PC-9 (cell line): ENCODE data around the gene TRIM44. TPM values are rescaled to one million over a fixed set of nuclear protein-coding genes. Genes with fewer than 3 reads are reported as not detected.

Experiments
- BruUV-seq: library from RNA; stranded (reverse); fragments of 400-500 nt; replicated peaks from 2 replicates; lab custom pipeline; 2021; lab: Mats Ljungman, UMichigan
- CTCF ChIA-PET: fragments of 300-600 bp; sonication (Branson Sonifier 250); formaldehyde crosslinking; loops from one replicate; lab custom pipeline; 2022; ENCODE audit warnings: antibody characterized with exemption; lab: Charles Lee
- POLR2A ChIA-PET: fragments of 300-600 bp; sonication (Branson Sonifier 250); formaldehyde crosslinking; loops from one replicate; lab custom pipeline; 2022; ENCODE audit warnings: antibody characterized with exemption; ENCODE audit not compliant: unreplicated experiment; lab: Charles Lee
- DNase-seq, 2 experiments: peaks; one replicate each; pipeline versions ENCODE4 v3.0.0 to v3.0.0-alpha.2; 2015 to 2022; ENCODE audit warnings: mixed read lengths in 1 of 2
- H2AFZ ChIP-seq: fragments of 200-600 bp; sonication (generic); 2 replicates; pipeline ENCODE4 v1.8.1; 2017; ENCODE audit warnings: antibody characterized with exemption
- H3F3A ChIP-seq: fragments of 200-600 bp; sonication (generic); 2 replicates; pipeline ENCODE4 v1.8.1; 2017; ENCODE audit warnings: antibody characterized with exemption, mild to moderate bottlenecking, low read depth; ENCODE audit not compliant: insufficient read depth
- H3K27ac ChIP-seq: fragments of 200-600 bp; sonication (generic); 2 replicates; pipeline ENCODE4 v1.6.1; 2016; ENCODE audit warnings: mixed run types
- H3K27me3 ChIP-seq: fragments of 200-600 bp; sonication (generic); 2 replicates; pipeline ENCODE4 v1.6.1; 2016; ENCODE audit warnings: low read depth, mixed run types; ENCODE audit not compliant: insufficient read depth
- H3K36me3 ChIP-seq: fragments of 200-600 bp; sonication (generic); 2 replicates; pipeline ENCODE4 v1.6.1; 2016; ENCODE audit warnings: low read depth, mixed run types
- H3K4me1 ChIP-seq: fragments of 200-600 bp; sonication (generic); replicated peaks from 2 replicates; pipeline ENCODE4 v1.6.1; 2016; ENCODE audit warnings: mixed run types; ENCODE audit not compliant: insufficient read depth
- H3K4me2 ChIP-seq: fragments of 200-600 bp; sonication (generic); 2 replicates; pipeline ENCODE4 v1.6.1; 2017; ENCODE audit warnings: mixed run types
- H3K4me3 ChIP-seq: fragments of 200-600 bp; sonication (generic); 2 replicates; pipeline ENCODE4 v1.6.1; 2016; ENCODE audit warnings: mixed run types
- H3K79me2 ChIP-seq: fragments of 200-600 bp; sonication (generic); 2 replicates; pipeline ENCODE4 v1.6.1; 2017; ENCODE audit warnings: low read depth, mixed run types
- H3K9me2 ChIP-seq: fragments of 200-600 bp; sonication (generic); 2 replicates; pipeline ENCODE4 v1.8.1; 2017; ENCODE audit warnings: mild to moderate bottlenecking; ENCODE audit not compliant: insufficient read depth
- H3K9me3 ChIP-seq: fragments of 200-600 bp; sonication (generic); 2 replicates; pipeline ENCODE4 v1.8.1; 2016; ENCODE audit warnings: low read depth; ENCODE audit not compliant: insufficient read depth
- H4K20me1 ChIP-seq: fragments of 200-600 bp; sonication (generic); 2 replicates; pipeline ENCODE4 v1.8.1; 2017; ENCODE audit not compliant: insufficient read depth
- EZH2 ChIP-seq: fragments of 200-600 bp; sonication (generic); IDR thresholded peaks from 2 replicates; pipeline ENCODE4 v1.8.0; 2017; ENCODE audit warnings: antibody characterized with exemption, low read depth
- intact Hi-C: fragments of 100-400 bp; cut with micrococcal nuclease; formaldehyde crosslinking; loops from one replicate; pipeline ENCODE4 v1.10.0; 2022; ENCODE audit not compliant: unreplicated experiment
- total RNA-seq: library from RNA; stranded (reverse); gene quantifications from 2 replicates; pipeline ENCODE4 v1.2.3, GENCODE V29; 2021
- TF ChIP-seq, protein P1 (sequence below): fragments of 200-600 bp; sonication (generic); conservative IDR thresholded peaks from 2 replicates; pipeline ENCODE4 v1.6.1; 2017; ENCODE audit warnings: mixed run types, antibody characterized with exemption, mild to moderate bottlenecking, moderate library complexity

TRIM44 gene
- total RNA-seq, 1 experiment from 2014 or later: 100 TPM

- Histone ChIP-seq H3K79me2 (peaks cover 46% of the 10 kb centered on the region), H4K20me1 (peaks cover 9% of the 10 kb centered on the region; the same call in 1 of the 2 replicates), H3K9me3 (no peaks in the 10 kb centered on the region), H3K9me2 (no peaks in the 10 kb centered on the region), H3K27me3 (no peaks in the 10 kb centered on the region), H3F3A (peaks cover 3% of the 10 kb centered on the region; the same call in 1 of the 2 replicates), H3K27ac (no peak overlapping the region), H3K4me3 (no peak overlapping the region), H3K4me2 (no peak overlapping the region), H3K36me3 (no peaks in the 10 kb centered on the region; the same call in 1 of the 2 replicates), H2AFZ (no peak overlapping the region), H3K4me1 (0 out of 2 replicates have a peak, but pooled peaks cover 4% of the 10 kb centered on the region)
- no peak for TF ChIP-seq EZH2
- TF ChIP-seq, protein P1, sequence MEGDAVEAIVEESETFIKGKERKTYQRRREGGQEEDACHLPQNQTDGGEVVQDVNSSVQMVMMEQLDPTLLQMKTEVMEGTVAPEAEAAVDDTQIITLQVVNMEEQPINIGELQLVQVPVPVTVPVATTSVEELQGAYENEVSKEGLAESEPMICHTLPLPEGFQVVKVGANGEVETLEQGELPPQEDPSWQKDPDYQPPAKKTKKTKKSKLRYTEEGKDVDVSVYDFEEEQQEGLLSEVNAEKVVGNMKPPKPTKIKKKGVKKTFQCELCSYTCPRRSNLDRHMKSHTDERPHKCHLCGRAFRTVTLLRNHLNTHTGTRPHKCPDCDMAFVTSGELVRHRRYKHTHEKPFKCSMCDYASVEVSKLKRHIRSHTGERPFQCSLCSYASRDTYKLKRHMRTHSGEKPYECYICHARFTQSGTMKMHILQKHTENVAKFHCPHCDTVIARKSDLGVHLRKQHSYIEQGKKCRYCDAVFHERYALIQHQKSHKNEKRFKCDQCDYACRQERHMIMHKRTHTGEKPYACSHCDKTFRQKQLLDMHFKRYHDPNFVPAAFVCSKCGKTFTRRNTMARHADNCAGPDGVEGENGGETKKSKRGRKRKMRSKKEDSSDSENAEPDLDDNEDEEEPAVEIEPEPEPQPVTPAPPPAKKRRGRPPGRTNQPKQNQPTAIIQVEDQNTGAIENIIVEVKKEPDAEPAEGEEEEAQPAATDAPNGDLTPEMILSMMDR: no peak
- no peak for DNase-seq
- intact Hi-C loops: no loop called here
- no TSS peak for BruUV-seq
- POLR2A ChIA-PET: no interaction called here
- CTCF ChIA-PET: no interaction called here
Measured at GRCh38 chr11:35780951-35781860, 118.6 kb downstream of the TRIM44 start.

DNA sequence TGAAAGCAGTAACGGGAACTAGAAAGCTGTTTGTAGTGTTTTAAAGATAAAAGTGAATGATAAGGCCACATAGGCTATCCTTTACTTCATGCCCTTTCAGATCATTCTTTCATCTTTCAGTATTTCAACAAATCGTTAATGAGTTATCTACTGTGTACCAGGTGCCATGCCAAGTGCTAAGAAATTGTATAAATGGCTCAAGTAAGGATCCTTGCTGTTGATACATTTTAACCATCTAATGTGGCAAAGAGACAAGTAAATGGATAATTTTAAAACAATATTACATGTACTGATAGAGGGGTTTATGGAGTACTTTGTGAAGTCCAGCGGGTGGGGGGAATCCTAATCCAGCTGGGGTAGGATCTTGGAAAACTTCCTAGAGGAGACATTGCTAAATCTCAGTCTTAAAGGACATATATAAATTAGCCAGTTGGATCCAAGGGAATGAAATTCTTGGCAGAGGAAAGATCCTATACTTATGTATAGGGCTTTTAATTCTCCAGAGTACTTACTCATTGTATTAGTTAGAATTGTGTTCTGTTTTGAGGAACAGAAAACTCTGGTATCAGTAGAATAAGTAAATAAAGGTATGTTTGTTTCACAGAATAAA is 119.4 kb downstream of the TRIM44 start:
- no peaks in the 10 kb centered on the region for H3K9me2 ChIP-seq
- H3K4me1 ChIP-seq: 0 out of 2 replicates have a peak, but pooled peaks cover 4% of the 10 kb centered on the region
- peaks cover 9% of the 10 kb centered on the region; the same call in 1 of the 2 replicates for H4K20me1 ChIP-seq
- H3K4me2 ChIP-seq: no peak overlapping the region
- TF ChIP-seq EZH2: no peak
- TF ChIP-seq, protein P1: no peak
- intact Hi-C loops: no loop called here
- no peak overlapping the region for H2AFZ ChIP-seq
- H3K36me3 ChIP-seq: no peaks in the 10 kb centered on the region; the same call in 1 of the 2 replicates
- POLR2A ChIA-PET: no interaction called here
- no peaks in the 10 kb centered on the region for H3K27me3 ChIP-seq
- no peak for DNase-seq
- peaks cover 3% of the 10 kb centered on the region; the same call in 1 of the 2 replicates for H3F3A ChIP-seq
- peaks cover 44% of the 10 kb centered on the region for H3K79me2 ChIP-seq
- H3K4me3 ChIP-seq: no peak overlapping the region
- no TSS peak for BruUV-seq
- no peaks in the 10 kb centered on the region for H3K9me3 ChIP-seq
- CTCF ChIA-PET: interaction anchor here (1.1 kb wide), 1 partner anchor 40 kb away, joined by 6 read pairs; no protein-coding TSS in a partner anchor
- no peak overlapping the region for H3K27ac ChIP-seq

GRCh38 chr11:35783809-35784208 is 121.2 kb downstream of the TRIM44 start:
- CTCF ChIA-PET: no interaction called here

More at GRCh38 chr11:35783809-35784208, 121.2 kb downstream of the TRIM44 start:
- Histone ChIP-seq H3K36me3 (no peaks in the 10 kb centered on the region; the same call in 1 of the 2 replicates), H3K9me2 (no peaks in the 10 kb centered on the region), H3K79me2 (peaks cover 36% of the 10 kb centered on the region), H3K4me1 (0 out of 2 replicates have a peak, but pooled peaks cover 4% of the 10 kb centered on the region), H3K4me3 (no peak overlapping the region), H2AFZ (no peak overlapping the region), H3K27ac (no peak overlapping the region), H3K4me2 (no peak overlapping the region), H4K20me1 (peaks cover 9% of the 10 kb centered on the region; the same call in 1 of the 2 replicates), H3F3A (peaks cover 3% of the 10 kb centered on the region; the same call in 1 of the 2 replicates), H3K27me3 (no peaks in the 10 kb centered on the region), H3K9me3 (no peaks in the 10 kb centered on the region)
- TF ChIP-seq, protein P1: no peak
- no peak for TF ChIP-seq EZH2
- intact Hi-C loops: no loop called here
- no peak for DNase-seq
- BruUV-seq: no TSS peak
- POLR2A ChIA-PET: no interaction called here
